ENCODE results near the gene MBOAT2. TPM values are rescaled to one million over a fixed set of nuclear protein-coding genes. Genes with fewer than 3 reads are reported as not detected.

Gene MBOAT2
- total and polyA plus RNA-seq, 12 donors = 0.24 to 9.6 (median 2.3) TPM

GRCh38 chr2:9025746-9026145, 22.3 kb upstream of the MBOAT2 start:
- TF ChIP-seq POLR2A (IDR thresholded peaks at IDR 0.05) = no peak
- no peak for TF ChIP-seq CTCF (IDR thresholded peaks at IDR 0.05)
- no peaks in the 10 kb centered on the region for H3K36me3 ChIP-seq (replicated peaks in 1 of 2)
- 70 to 81% (median 75%) methylated on average over 4 of the region's 4 CpGs for WGBS, 4 donors
- no peaks in the 10 kb centered on the region for H3K27me3 ChIP-seq
- intact Hi-C loops (cut with DNase I) = no loop called here
- no peak overlapping the region for H3K4me3 ChIP-seq
- H3K9me3 ChIP-seq (replicated peaks in 1 of 3) = no peaks in the 10 kb centered on the region
- no peak overlapping the region for H3K27ac ChIP-seq
- H3K4me1 ChIP-seq (replicated peaks in 1 of 2) = no peaks in the 10 kb centered on the region
- no peak for DNase-seq

GRCh38 chr2:9024575-9024974, 21.1 kb upstream of the MBOAT2 start:
- Histone ChIP-seq H3K27ac (no peak overlapping the region), H3K4me1 (replicated peaks in 1 of 2) (no peaks in the 10 kb centered on the region), H3K27me3 (no peaks in the 10 kb centered on the region), H3K9me3 (replicated peaks in 1 of 3) (no peaks in the 10 kb centered on the region), H3K36me3 (replicated peaks in 1 of 2) (no peaks in the 10 kb centered on the region), H3K4me3 (no peak overlapping the region)
- TF ChIP-seq POLR2A (IDR thresholded peaks at IDR 0.05) (no peak), CTCF (IDR thresholded peaks at IDR 0.05) (no peak)
- intact Hi-C loops (cut with DNase I) = no loop called here
- DNase-seq = no peak

GRCh38 chr2:9021563-9022211, 18.2 kb upstream of the MBOAT2 start:
- H3K36me3 ChIP-seq (replicated peaks in 1 of 2) = no peaks in the 10 kb centered on the region
- no peak overlapping the region for H3K27ac ChIP-seq
- no peak overlapping the region for H3K4me3 ChIP-seq
- TF ChIP-seq POLR2A (IDR thresholded peaks at IDR 0.05) (no peak), CTCF (IDR thresholded peaks at IDR 0.05) (no peak)
- no peaks in the 10 kb centered on the region for H3K4me1 ChIP-seq (replicated peaks in 1 of 2)
- no peaks in the 10 kb centered on the region for H3K9me3 ChIP-seq (replicated peaks in 1 of 3)
- no peak for DNase-seq
- 88 to 100% (median 96%) methylated on average over 1 of the region's 1 CpG for WGBS, 4 donors
- H3K27me3 ChIP-seq = no peaks in the 10 kb centered on the region
- intact Hi-C loops (cut with DNase I) = no loop called here

- no peaks in the 10 kb centered on the region for H3K27me3 ChIP-seq
- H3K9me3 ChIP-seq (replicated peaks in 1 of 3) = no peaks in the 10 kb centered on the region
- WGBS, 4 donors = 76 to 90% (median 82%) methylated on average over 5 of the region's 5 CpGs
- intact Hi-C loops (cut with DNase I) = no loop called here
- no peak for DNase-seq
- H3K4me1 ChIP-seq (replicated peaks in 1 of 2) = no peaks in the 10 kb centered on the region
- H3K27ac ChIP-seq = no peak overlapping the region
- TF ChIP-seq CTCF (IDR thresholded peaks at IDR 0.05) = no peak
- no peak for TF ChIP-seq POLR2A (IDR thresholded peaks at IDR 0.05)
- H3K36me3 ChIP-seq (replicated peaks in 1 of 2) = no peaks in the 10 kb centered on the region
- no peak overlapping the region for H3K4me3 ChIP-seq
Observed at GRCh38 chr2:9020267-9020666, 16.8 kb upstream of the MBOAT2 start.

Measured in adrenal gland (tissue), 12 donors.